ENCODE measurements around the gene CLCN1. TPM values are rescaled to one million over a fixed set of nuclear protein-coding genes. Genes with fewer than 3 reads are reported as not detected.

CLCN1 gene
- total RNA-seq, 1 donor from 2014 or later = not detected

- no peaks in the 10 kb centered on the region for H3K36me3 Mint-ChIP-seq (ENCODE audit: low read depth)
- peak within 1 kb of the TSS; percentile 83 for H3K4me3 Mint-ChIP-seq
- H3K9me3 Mint-ChIP-seq = no peaks in the 10 kb centered on the region
- peaks cover 76% of the 10 kb centered on the region for H3K27me3 Mint-ChIP-seq (ENCODE audit: insufficient read depth)
- no peak for DNase-seq (ENCODE audit: low spot score)
- no peaks in the 10 kb centered on the region for H3K4me1 Mint-ChIP-seq (ENCODE audit: low read depth)
- H3K27ac Mint-ChIP-seq = no peak within 1 kb of the TSS
- intact Hi-C loops (cut with micrococcal nuclease) = loop anchor here (1.0 kb wide), 3 partner anchors 18 to 122 kb away; no protein-coding TSS in a partner anchor
Observed at GRCh38 chr7:143362131-143363015, 46.5 kb downstream of the CLCN1 start, which contains the start of gene FAM131B. Gene FAM131B, minus strand, starts transcription at chr7:143362713. Its CDS starts 110 bp downstream, at chr7:143362603.

DNA sequence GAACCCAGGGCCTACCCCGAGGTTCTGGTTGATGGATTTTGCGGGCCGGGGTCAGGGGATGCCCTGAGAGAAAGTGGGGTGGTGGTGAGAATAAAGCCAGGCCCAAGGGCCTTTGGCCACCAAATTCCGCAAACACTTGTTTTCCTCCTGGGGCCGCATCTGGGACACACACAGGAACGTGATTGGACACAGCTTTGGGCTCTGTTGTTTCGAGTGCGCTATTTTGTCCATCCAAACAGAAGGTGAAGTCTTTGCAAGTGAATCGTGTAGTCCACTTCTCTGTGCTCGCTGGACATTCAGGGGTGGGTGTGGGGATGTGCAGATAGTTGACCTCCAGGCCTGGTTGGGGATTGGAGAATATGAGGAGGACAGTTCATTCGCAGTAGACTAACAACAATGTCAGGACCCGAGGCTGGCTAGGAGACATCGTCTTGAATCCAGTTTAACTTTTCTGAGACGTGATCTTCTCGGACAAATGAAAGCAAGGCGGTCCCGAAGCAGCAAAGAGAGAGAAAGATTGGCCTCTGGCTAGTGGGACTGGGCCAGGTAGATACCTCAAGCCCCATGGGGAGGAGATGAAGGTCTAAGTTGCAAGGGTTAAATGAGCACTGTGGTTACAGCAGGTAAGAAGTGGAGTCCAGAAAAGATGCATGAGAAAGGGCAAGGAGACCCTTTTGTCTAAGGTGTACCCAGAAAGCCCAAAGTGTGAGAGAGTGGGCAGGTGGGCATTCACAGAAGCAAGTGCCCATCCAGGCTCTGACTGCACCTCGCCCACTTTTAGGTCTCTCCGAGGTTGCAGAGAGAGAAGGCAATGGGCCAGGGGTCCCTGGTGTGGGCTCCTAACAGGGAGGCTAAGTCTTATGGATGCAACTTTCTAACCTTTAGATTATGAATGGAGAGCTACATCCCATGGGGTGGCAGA is 47.4 kb downstream of the CLCN1 start:
- Mint-ChIP-seq H3K36me3 (ENCODE audit: low read depth) (no peaks in the 10 kb centered on the region), H3K27ac (no peak overlapping the region), H3K9me3 (no peaks in the 10 kb centered on the region), H3K4me1 (ENCODE audit: low read depth) (no peaks in the 10 kb centered on the region), H3K4me3 (peak overlapping the region; percentile 74), H3K27me3 (ENCODE audit: insufficient read depth) (peaks cover 71% of the 10 kb centered on the region)
- no peak for DNase-seq (ENCODE audit: low spot score)
- intact Hi-C loops (cut with micrococcal nuclease) = no loop called here

DNA sequence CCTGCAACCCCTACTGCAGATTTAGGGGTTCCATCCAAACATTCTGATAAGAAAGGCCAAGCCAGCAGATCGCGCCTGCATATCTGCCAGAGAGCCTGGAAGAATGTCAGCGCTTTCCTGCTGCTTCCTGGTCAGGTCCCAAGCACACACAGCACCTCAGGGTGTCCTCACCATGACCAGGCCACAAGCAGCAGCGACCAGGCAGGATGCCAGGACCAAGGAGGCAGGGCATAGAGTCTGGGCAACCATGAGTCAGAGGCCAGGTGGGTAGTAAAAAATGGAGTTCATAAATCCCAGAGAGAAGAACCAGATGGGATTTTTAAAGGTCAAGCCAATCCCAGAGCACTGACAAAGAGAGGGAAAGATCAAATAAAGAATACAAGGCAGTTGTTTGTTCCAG is 52.1 kb downstream of the CLCN1 start:
- Mint-ChIP-seq H3K36me3 (ENCODE audit: low read depth) (no peaks in the 10 kb centered on the region), H3K27ac (no peak overlapping the region), H3K4me1 (ENCODE audit: low read depth) (peaks cover 10% of the 10 kb centered on the region), H3K4me3 (no peak overlapping the region), H3K9me3 (no peaks in the 10 kb centered on the region), H3K27me3 (ENCODE audit: insufficient read depth) (peaks cover 47% of the 10 kb centered on the region)
- intact Hi-C loops (cut with micrococcal nuclease) = no loop called here
- no peak for DNase-seq (ENCODE audit: low spot score)

- no peak for DNase-seq (ENCODE audit: low spot score)
- no peaks in the 10 kb centered on the region for H3K36me3 Mint-ChIP-seq (ENCODE audit: low read depth)
- intact Hi-C loops (cut with micrococcal nuclease) = no loop called here
- no peaks in the 10 kb centered on the region for H3K9me3 Mint-ChIP-seq
- no peak overlapping the region for H3K27ac Mint-ChIP-seq
- peaks cover 43% of the 10 kb centered on the region for H3K27me3 Mint-ChIP-seq (ENCODE audit: insufficient read depth)
- peaks cover 10% of the 10 kb centered on the region for H3K4me1 Mint-ChIP-seq (ENCODE audit: low read depth)
- H3K4me3 Mint-ChIP-seq = no peak overlapping the region
Observed at GRCh38 chr7:143368387-143368786, 52.5 kb downstream of the CLCN1 start.

GRCh38 chr7:143369678-143370651 is 54.1 kb downstream of the CLCN1 start:
- Mint-ChIP-seq H3K4me3 (no peak overlapping the region), H3K27me3 (ENCODE audit: insufficient read depth) (peaks cover 28% of the 10 kb centered on the region), H3K27ac (no peak overlapping the region), H3K9me3 (no peaks in the 10 kb centered on the region), H3K4me1 (ENCODE audit: low read depth) (peaks cover 19% of the 10 kb centered on the region), H3K36me3 (ENCODE audit: low read depth) (no peaks in the 10 kb centered on the region)
- intact Hi-C loops (cut with micrococcal nuclease) = no loop called here
- DNase-seq (ENCODE audit: low spot score) = no peak

- H3K9me3 Mint-ChIP-seq = no peaks in the 10 kb centered on the region
- no peak overlapping the region for H3K27ac Mint-ChIP-seq
- no peaks in the 10 kb centered on the region for H3K36me3 Mint-ChIP-seq (ENCODE audit: low read depth)
- intact Hi-C loops (cut with micrococcal nuclease) = no loop called here
- H3K4me3 Mint-ChIP-seq = no peak overlapping the region
- peaks cover 11% of the 10 kb centered on the region for H3K27me3 Mint-ChIP-seq (ENCODE audit: insufficient read depth)
- peaks cover 39% of the 10 kb centered on the region for H3K4me1 Mint-ChIP-seq (ENCODE audit: low read depth)
- no peak for DNase-seq (ENCODE audit: low spot score)
Observed at GRCh38 chr7:143372070-143372469, 56.2 kb downstream of the CLCN1 start.

GRCh38 chr7:143373255-143373794 is 57.4 kb downstream of the CLCN1 start:
- Mint-ChIP-seq H3K9me3 (no peaks in the 10 kb centered on the region), H3K27me3 (ENCODE audit: insufficient read depth) (peaks cover 5% of the 10 kb centered on the region), H3K27ac (no peak overlapping the region), H3K4me1 (ENCODE audit: low read depth) (peaks cover 43% of the 10 kb centered on the region), H3K4me3 (no peak overlapping the region), H3K36me3 (ENCODE audit: low read depth) (no peaks in the 10 kb centered on the region)
- intact Hi-C loops (cut with micrococcal nuclease) = no loop called here
- no peak for DNase-seq (ENCODE audit: low spot score)

- DNase-seq (ENCODE audit: low spot score) = no peak
- intact Hi-C loops (cut with micrococcal nuclease) = no loop called here
- Mint-ChIP-seq H3K36me3 (ENCODE audit: low read depth) (no peaks in the 10 kb centered on the region), H3K27ac (no peak overlapping the region), H3K27me3 (ENCODE audit: insufficient read depth) (peaks cover 5% of the 10 kb centered on the region), H3K4me1 (ENCODE audit: low read depth) (peaks cover 52% of the 10 kb centered on the region), H3K9me3 (no peaks in the 10 kb centered on the region), H3K4me3 (no peak overlapping the region)
Observed at GRCh38 chr7:143374561-143374960, 58.6 kb downstream of the CLCN1 start.

DNA sequence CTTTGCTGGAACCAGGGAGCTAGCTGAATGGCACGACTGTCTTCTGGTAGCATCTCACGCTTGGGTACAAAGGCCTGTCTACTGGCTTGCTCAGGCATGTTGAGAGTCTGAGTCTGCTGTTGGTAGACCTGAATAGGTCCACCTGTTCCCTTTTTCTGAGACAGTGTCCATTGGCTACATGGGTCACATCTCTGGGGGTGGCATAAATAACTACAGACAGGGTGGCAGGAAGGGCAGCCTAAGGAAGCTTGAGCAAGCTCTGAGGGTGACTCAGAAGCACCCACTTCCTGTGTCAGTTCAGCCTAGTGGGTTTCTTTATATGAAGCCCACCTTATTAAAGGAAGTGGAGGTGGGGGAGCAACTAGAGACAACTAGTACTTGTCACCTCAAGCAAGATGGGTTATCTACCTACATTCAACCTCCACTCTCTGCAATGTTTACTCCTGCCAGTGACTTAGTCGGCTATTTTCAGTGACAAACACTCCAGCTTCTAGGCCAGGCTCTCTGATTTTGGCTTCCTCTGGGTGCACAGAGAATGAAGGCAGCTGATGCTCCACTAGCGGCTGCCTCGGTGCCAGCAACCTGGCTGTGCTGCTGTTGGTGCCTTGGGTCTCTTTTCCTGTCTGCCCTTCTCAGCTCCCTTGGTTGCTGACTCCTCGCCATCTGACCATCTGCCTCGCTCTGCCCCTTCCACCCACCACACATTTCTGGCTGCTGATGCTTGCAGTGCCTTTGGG is 59.6 kb downstream of the CLCN1 start:
- H3K36me3 Mint-ChIP-seq (ENCODE audit: low read depth) = no peaks in the 10 kb centered on the region
- H3K4me1 Mint-ChIP-seq (ENCODE audit: low read depth) = peaks cover 58% of the 10 kb centered on the region
- intact Hi-C loops (cut with micrococcal nuclease) = loop anchor here (1.0 kb wide), 1 partner anchor 135 kb away; no protein-coding TSS in a partner anchor
- H3K9me3 Mint-ChIP-seq = no peaks in the 10 kb centered on the region
- no peak for DNase-seq (ENCODE audit: low spot score)
- peak overlapping the region; percentile 43 for H3K27ac Mint-ChIP-seq
- H3K4me3 Mint-ChIP-seq = no peak overlapping the region
- H3K27me3 Mint-ChIP-seq (ENCODE audit: insufficient read depth) = peaks cover 2% of the 10 kb centered on the region

- peaks cover 58% of the 10 kb centered on the region for H3K4me1 Mint-ChIP-seq (ENCODE audit: low read depth)
- no peaks in the 10 kb centered on the region for H3K36me3 Mint-ChIP-seq (ENCODE audit: low read depth)
- intact Hi-C loops (cut with micrococcal nuclease) = no loop called here
Observed at GRCh38 chr7:143376396-143376795, 60.5 kb downstream of the CLCN1 start.

GRCh38 chr7:143379611-143380259 is 63.8 kb downstream of the CLCN1 start:
- H3K4me3 Mint-ChIP-seq = peak overlapping the region; percentile 85
- no peaks in the 10 kb centered on the region for H3K36me3 Mint-ChIP-seq (ENCODE audit: low read depth)
- DNase-seq (ENCODE audit: low spot score) = no peak
- peaks cover 51% of the 10 kb centered on the region for H3K4me1 Mint-ChIP-seq (ENCODE audit: low read depth)
- H3K9me3 Mint-ChIP-seq = no peaks in the 10 kb centered on the region
- peak overlapping the region; percentile 70 for H3K27ac Mint-ChIP-seq
- intact Hi-C loops (cut with micrococcal nuclease) = loop anchor here (1.0 to 5.0 kb wide), 11 partner anchors 17 to 1641 kb away; partner anchors contain the start of genes CASP2, FAM131B, GSTK1 and SSBP1
- no peaks in the 10 kb centered on the region for H3K27me3 Mint-ChIP-seq (ENCODE audit: insufficient read depth)

More at GRCh38 chr7:143376396-143376795, 60.5 kb downstream of the CLCN1 start:
- no peak overlapping the region for H3K4me3 Mint-ChIP-seq
- no peaks in the 10 kb centered on the region for H3K9me3 Mint-ChIP-seq
- H3K27me3 Mint-ChIP-seq (ENCODE audit: insufficient read depth) = no peaks in the 10 kb centered on the region
- no peak for DNase-seq (ENCODE audit: low spot score)
- H3K27ac Mint-ChIP-seq = no peak overlapping the region
